Suprapubic skin (tissue), 4 donors: ENCODE results near the gene NAGLU.

Source experiments
- CTCF ChIP-seq, 2 donors: fragments of 200-600 bp in 1 of 2; fragments of 450-650 bp in 1 of 2; sonication (generic) in 1 of 2; IDR thresholded peaks; one replicate each; pipeline ENCODE4 v1.5.1; 2016 to 2019; ENCODE audit warnings: antibody characterized with exemption in 2 of 2, mild to moderate bottlenecking in 1 of 2, moderate library complexity in 1 of 2
- EP300 ChIP-seq: sonication (generic); formaldehyde crosslinking; IDR thresholded peaks from one replicate; pipeline ENCODE4 v1.6.1; 2017; ENCODE audit warnings: antibody characterized with exemption
- POLR2A ChIP-seq, 2 donors: fragments of 450-650 bp; IDR thresholded peaks; one replicate each; pipeline ENCODE4 v1.6.1; 2017; ENCODE audit warnings: antibody characterized with exemption in 2 of 2, mild to moderate bottlenecking in 2 of 2, moderate library complexity in 2 of 2
- POLR2AphosphoS5 ChIP-seq, 3 donors: sonication (generic); formaldehyde crosslinking; IDR thresholded peaks; one replicate each; pipeline ENCODE4 v1.6.1; 2017; ENCODE audit warnings: antibody characterized with exemption in 3 of 3

GRCh38 chr17:42568341-42569111 is 32.5 kb downstream of the NAGLU start:
- TF ChIP-seq POLR2A (IDR thresholded peaks at IDR 0.05) (no peak), POLR2AphosphoS5 (IDR thresholded peaks at IDR 0.05) (no peak), CTCF (IDR thresholded peaks at IDR 0.05) (no peak), EP300 (no peak)
